HG03342 (cell line): ENCODE data around the gene HOXB9.

Experiments
- ATAC-seq: cut with Tn5 transposase; IDR thresholded peaks from one replicate; pipeline ENCODE4 v1.9.1; 2021; ENCODE audit warnings: mild to moderate bottlenecking, moderate library complexity; ENCODE audit not compliant: unreplicated experiment

The HOXB9 gene

DNA sequence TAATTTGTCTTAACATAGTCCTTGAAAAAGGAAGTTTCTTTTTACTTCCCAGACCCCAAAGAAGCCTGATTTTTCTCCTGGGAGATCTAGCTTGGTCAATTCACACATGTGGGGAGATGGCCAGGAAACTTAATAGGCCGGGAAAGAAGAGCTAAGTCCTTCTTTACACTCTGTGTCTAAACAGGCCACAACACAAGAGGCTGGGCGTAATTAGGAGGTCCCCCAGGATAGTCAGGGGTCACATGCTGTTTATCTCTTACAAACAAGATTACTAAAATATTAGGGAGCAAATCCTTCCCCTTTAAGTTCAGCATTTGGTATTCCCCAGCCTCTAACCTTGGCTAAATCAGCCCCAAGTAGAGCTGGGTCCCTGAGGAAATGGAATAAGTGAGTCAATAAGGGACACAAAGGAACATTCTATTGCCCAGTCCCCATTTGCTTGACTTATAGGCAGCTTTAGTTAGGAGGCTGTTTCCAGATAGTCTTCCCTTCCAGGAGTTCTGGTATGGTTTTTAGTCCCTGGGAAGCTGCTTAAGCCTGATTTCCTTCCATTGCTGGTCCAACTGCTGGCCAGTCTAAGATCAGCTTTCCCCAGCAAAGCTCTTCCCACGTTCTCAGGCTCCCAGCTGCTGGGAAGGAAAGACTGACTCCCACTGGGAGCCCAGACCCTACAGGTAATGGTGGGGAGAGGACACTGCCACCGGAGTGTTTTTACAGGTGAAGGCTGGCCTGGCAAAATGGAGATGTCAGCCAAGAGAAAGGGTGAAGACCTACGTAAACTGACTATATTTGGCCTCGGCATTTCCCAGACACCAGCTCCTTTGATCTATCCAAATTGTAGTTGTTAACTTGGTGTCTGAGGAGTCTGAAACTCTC is 14.1 kb upstream of the HOXB9 start:
- no peak for ATAC-seq

DNA sequence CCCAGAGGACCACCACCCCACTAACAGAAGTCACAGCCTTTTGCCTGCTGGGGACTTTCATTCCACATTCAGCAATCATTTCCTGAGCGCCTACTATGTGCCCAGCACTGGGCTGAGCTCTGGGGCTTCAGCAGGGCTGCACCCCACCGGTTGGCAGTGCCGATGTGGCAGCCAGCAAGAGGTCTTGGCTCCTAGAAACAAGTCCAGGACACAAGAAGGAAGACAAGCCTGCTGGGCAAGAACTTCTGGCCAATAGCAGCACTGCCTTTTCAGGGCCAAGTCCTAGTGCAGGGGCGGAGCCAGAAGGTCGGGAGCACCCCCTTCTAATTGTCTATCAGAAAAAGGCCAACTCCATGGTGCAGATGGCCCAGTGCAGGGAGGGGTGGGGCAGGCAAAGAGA is 13.0 kb upstream of the HOXB9 start:
- no peak for ATAC-seq

DNA sequence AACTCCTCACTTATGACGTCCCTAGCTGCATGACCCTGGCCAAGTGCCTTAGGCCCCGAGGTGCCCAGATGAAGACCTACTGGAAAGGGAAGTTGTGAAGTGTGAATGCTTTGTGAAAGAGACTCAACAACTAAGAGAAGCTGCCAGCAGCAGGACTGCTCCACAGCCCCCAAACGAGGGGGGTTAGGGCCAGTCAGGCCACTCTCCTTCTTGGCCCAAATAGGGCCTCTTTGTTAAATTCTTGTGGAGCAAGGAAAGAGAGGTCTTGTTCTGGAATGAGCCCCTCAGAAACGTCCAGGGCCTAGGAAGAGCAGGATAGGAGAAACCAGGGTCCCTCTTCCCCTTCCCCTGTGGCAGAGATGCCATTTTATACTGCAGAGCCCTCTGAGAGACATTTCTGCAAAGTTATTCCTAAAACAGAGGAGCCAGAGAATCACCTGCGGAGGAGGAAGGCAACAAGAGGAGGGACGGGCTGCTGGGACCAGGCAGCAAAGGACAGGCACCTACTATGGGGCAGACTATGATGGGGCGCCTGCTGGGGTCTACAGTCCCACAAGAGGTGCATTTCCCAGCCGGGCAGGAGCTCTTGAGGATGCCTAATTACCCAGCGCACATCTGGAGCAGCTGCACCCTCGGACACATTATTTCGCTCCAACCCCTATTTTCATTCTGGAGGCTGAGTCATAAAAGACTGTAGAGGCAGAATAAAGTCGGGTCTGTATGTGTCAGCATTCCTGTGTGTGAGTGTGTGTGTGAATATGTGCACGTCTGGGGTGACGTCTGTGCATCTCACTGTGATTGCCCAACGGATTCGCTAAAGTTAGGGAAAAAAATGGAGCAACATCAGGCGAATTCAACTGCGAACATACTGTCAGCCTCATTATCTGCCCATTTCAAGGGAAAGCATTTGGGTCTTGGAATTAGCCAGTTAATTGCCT is 11.4 kb upstream of the HOXB9 start:
- ATAC-seq: no peak

DNA sequence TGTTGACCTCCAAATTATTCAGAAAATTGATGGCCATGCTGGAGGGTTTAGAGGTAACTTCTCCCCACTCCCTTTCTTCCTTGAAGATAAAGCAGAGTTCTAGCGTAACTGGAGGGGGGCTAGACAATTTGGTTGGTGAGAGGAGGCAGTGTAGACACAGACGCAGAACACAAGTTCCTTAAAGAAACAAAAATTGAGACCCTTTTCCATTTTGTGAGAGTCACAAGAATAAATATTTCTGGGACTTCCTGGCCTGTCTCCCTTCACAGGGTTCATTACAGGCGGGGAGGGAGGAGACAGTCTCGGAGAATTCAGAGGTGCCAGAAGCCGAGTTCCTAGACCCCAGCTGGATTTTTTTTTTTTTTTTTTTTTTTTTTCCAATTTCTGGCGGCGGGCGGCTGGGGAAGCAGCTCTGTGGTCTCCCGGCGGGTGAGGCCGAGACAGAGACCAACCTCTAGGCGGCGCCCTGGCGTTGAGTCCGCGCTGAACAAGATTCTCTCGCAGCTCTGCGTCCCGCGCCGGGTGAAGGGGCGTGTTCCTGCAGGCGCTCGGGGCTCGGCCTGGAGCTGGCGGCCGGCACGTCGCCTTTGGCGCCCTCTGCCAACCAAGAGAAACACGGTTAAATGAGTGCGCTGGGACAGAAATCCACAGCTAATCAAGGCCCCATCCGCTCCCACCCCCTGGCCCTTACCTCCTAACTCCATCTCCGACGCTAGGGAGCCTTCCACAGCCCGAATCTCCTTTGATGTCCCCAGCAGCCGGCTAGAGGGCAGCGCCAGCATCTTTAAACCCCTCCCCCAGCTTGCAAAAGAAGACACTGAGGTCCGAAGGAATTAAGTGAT is 10.2 kb upstream of the HOXB9 start:
- no peak for ATAC-seq

DNA sequence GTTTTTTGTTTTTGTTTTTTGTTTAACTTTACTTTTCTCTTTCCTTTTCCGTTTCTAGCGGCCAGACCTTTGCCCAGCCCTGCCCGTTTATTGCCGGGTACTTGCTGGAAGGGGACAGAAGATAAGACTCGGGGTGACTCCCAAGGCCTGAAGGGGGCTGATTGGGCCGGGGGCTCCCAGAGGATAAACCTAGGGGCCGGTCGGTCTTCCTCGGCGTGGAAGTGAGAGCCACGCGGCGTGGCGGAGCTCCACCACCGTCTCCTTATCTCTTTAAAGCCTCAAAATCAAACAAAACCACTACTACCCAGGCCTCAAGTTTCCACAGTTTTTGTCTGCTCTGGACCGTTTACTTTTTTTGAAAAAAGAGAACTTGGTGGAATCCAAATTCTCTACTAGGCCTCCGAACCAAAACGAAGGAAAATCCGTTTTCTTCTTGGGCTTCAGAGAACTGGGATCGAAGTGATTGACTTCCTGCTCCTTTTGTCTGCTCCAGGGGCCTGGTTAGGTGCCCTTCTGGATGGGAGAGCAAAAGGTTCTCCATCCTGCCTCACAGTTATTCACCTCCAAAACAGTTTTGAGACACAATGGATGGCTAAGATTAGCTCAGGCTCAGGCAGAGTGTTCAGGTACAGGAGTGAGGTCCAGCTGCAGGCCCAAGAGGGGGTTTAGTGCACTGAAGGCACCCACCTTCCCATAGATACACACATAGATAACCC is 8.5 kb upstream of the HOXB9 start:
- no peak for ATAC-seq

DNA sequence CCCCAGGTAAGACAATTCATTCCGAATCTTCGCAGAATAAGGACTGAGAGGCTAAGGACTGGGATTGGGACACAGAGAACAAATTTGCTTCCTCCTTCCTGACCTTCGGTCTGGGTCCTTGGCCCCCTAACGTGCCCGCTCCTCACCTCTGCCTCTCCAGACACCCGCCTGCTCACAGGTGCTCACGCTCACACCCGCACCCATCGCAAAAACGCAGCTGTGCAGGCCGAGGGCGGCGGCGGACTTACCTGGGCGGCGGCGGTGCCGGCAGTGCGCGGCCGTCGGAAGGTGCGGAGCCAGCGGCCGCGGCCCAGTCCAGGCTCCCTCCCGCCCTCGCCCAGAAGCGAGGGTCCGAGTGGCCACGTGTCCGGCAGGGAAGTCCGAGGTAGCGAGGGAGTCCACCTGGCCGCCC is 7.1 kb upstream of the HOXB9 start:
- ATAC-seq: no peak

DNA sequence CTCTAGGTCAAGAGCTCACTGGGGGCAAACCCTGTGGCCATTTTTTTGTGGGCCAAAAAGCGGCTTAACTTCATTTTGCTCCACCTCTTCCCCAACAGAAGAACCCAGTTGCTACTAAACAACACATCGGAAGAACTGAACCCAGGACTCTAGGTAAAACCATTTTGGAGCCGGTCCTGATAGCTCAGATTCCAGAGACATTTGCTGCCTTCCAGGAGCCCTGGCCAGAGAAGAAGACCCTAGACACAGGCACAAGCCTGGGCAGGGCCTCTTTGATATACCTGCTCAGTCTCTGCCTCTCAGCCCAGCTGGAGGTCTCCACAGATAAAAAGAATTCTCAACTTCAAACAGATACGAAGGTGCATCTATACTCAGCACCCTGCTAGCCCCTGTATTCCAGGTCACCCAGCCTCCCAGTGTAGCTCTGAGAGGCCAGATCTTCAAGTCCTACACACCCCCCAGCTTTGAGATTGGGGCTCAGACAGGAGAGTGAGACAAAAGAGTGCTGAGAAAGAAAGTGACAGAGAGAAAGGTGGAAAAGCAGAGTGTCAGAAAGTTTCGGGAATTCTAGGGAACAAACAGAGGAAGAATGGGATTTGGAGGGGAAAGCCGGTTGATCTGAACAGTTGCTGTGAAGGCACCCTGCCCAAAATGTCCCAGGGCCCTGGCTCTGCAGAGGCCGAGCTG is 6.6 kb upstream of the HOXB9 start:
- no peak for ATAC-seq

DNA sequence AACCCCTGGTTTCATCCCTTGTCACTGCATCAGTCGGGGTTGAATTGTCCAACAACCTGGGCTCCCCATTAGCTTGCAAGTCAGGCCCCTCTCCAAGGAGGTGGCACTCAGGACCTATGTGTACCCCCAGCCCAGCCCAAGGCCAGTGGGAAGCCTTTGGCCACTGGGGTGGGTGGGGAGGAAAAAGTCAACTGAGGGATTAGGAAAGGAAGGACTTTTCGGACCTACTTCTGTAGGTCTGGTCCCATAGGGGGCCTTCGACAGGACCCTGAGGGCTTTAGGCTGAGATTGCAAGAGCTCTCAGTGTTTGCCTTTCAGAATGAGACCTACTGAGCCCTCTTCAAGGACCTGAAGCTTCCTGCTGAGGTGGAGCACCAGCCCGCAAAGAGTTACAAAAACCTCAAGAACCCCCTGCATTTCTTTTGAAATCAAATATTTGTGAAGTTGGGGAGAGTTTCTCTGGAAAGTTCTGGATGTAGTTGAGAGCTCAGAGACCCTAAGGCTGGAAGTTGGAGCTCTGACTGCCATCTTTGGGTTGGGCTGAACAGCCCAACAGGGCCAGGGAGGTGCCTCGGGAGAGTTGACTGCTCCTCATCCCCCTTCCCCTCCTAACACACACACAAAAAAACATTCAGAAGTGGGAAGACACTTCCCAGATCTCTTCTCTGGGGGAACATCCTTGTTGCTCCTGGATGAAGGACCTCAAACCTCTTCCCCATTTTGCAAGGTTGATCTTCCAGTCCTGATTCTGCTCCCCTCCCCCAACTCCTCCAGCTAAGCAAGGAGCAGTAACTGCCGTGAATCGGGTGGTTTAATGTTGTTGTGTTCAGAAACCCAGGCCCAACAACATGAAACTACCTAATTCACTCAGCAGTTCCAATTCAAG is 5.8 kb upstream of the HOXB9 start:
- ATAC-seq: no peak

DNA sequence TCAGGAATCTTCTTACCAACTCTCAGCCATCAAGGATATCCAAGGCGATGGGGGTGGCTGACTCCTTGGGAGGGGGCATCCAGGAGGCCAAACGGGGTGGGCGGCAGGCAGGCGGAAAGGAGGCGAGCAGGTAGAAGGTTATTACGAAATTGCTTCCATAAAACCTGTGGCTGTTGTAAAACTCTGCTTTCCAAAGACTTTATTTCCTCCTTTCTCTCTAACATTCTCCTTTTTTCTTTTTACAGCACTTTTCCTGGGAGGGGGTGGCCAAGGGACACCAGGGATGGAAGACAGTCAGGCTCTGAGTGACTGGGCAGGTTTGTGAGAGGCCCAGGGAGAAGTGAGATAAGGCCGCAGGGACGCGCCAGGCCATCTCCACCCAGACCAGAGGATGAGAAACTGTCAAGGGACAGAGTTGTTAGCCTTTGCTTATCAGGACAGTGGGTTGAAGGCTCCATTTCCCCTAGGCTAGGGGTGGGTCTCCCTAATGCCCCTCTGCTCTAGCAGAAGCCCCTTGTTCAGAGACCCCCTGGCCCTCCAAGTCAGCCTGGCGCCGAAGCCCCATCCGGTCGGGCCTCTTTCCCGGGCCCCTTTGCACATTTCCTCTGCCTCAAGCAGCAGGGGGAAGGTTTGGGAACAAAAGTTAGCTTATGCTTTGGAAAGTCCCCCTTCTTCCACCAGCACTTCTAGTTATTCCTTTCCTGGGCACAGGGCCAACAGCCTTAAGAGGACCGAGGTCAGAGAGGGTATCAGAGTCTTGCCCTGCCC is 5.0 kb upstream of the HOXB9 start:
- ATAC-seq: no peak

DNA sequence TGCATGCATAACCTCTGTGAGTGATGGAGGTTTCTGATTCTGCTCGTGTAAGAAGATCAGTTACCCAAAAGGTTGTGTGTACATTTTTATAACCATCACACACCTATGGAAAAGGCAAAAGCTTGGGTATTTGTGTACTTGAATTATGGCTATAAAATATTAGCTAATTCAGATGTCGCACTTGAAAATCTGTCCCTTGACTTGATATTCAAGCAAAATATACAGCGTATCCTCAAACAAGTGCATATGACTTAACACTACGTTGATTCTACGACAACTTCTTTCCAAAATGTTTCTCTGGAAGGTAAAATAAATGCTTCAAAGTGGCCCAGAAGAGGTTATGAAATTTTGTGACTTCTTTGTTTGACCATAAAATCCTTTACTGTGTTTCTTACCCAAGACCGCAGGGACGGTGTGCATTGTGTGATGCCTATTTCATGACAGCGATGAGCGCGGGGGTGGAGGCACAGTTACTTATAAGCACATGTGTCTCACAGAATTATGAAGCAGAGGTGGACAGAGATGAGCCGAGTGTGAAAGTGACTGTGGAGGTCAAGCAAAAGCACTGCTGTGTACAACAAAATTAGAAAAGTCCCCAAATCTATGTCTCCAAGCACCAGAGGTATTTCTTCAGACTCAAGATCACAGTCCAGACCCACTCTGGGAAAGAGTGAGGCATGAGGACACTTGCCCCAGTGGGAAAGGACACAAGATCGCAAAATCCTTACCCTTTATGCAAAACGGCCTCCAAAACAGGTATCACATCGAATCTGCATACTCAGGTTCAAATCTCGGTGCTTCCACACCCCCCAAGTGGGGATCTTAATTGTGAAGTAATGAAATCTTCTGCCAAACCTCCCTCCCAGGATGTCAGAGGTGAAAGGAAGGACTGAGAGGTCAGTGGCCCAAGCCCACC is 4.1 kb upstream of the HOXB9 start:
- no peak for ATAC-seq

DNA sequence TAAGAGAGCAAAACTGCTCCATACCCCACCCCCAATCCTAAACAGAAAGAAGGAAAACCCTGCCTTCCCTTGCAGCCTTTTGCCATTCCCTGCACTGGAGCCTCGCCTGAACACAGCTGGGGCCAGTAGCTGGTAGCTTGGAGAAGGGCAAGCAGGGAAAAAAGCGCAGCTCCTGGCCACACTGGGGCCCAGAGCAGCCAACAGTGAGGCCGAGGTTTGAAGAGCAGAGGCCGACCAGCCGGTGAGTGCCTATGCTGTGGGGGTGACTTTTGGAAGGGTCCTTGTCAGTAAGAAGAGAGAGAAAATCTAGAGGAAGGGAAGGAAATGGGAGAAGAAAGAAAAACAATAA is 3.2 kb upstream of the HOXB9 start:
- ATAC-seq: no peak

DNA sequence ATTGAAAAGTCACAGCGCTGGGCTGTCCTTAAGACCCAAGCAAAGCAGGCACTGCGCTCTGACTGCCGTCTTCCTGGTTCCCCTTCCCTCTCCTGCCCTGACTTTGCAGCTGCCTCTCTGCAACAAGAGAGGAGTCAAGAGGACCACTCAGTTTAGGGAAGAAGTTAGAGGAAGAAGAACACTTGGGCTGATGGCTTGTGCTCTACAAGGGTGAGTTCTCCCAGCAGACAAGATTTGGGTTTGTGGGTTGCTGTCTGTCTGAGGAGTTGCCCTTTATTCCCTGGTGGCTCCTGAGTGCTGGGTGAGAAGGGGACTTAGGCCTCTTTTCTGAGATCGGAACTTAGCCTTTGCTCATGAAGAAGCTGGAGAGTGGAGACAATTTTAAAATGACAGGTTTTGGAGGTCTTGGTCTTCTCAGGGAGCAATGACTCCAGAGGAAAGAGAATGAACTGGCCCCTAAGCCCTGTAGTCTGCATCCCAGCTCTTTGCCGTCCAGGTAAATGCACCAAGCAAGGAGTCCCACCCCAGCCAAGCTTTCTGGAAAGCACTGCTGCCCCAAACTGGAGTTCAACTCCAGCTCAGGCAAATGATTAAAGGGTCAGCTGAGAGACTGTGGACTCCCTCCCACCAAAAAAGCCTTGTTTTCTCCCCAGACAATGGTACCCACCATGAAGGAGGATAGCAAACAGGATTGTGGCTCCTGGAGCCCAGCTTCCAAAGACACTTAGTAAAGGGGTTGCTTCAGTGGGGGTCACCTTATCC is 2.7 kb upstream of the HOXB9 start:
- ATAC-seq: no peak

DNA sequence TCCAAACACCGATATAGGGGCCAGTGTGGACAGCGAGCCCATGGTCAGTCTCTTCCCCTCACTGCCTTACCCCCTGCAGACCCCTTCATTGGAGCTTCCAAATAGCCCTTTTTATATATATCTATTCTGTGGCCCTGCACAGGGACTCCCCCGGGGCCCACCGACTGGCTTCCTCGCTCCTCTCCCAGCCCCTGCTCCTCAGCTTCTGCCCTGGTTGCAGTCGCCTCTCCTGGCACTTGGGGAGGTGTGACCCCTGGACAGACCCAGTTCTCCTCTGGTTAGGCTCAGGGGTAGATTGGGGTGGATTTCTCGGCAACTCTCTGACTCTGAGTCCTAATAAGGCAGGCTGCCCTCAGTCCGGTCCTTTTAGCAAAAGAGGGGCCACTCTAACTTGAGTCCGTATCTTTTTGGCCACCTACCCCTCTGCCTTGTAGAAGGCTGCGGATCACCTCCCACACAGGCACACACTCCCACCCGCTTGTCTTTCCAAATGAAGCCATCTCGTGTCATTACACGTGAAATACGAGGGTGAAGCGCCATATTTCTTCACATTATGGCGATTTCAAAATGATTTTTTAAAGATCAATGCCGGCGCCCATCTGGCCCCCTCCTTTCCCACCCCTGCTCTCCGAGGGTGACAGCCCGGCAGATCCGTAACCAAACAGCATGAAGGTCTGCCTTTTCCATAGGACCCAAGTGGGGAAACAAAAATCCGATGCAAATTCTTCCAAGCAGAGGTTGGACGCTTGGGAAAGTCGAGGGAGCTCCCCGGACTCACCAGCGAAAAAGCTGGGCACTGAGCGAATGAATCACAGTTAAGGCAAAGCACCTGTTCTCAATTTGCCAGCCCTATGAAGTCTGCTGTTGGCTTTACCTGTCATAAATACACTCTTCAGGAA is 1.7 kb upstream of the HOXB9 start:
- ATAC-seq: no peak

DNA sequence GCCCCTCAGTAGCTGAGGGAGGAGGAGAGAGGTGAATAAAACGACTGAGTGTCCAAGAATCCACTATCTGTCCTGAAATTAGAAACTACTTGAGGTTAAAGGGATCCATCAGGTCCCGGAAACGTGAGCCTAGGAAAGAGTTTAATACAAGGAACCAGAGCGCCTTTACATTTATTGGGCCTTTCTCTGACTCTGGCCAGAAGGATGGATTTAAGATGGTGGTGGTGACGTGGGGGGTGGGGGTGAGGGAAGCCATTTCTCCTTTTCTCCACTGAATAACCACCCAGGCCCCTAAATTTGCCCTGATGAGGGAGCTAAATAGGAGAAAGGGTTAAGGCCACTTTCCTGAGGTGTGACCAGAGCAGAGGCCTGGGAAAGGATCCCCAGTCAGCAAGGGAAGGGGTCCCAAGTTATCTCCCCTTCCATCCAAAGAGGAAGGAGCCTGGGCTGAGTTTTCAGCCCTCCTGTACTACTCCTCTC is 1.0 kb upstream of the HOXB9 start:
- ATAC-seq: no peak
